OCI-LY3 (cell line): Measurements from ENCODE around the gene FXYD2.

ENCODE experiments used
- H2AFZ ChIP-seq: fragments of 200-600, 300-600 bp; shearing (Covaris generic); 2 replicates; pipeline ENCODE4 v1.6.0; 2014; ENCODE audit warnings: antibody characterized with exemption, low read depth, low read length
- H3K27ac ChIP-seq: fragments of 200-600, 300-600 bp; sonication (generic); 2 replicates; pipeline ENCODE4 v1.5.1; 2014; ENCODE audit warnings: mild to moderate bottlenecking, low read length, moderate library complexity, mixed read lengths
- H3K27me3 ChIP-seq: fragments of 200-600, 300-600 bp; sonication (generic); 2 replicates; pipeline ENCODE4 v1.6.1; 2014; ENCODE audit warnings: low read depth, low read length, mixed read lengths
- H3K36me3 ChIP-seq: fragments of 200-600, 300-600 bp; sonication (generic); replicated peaks from 2 replicates; pipeline ENCODE3; 2014; ENCODE audit warnings: low read depth, low read length, mixed read lengths
- H3K4me1 ChIP-seq: fragments of 300-600, 200-600 bp; sonication (generic); 2 replicates; pipeline ENCODE4 v1.6.1; 2014; ENCODE audit warnings: low read length, mixed read lengths
- H3K4me2 ChIP-seq: fragments of 200-600, 300-600 bp; sonication (generic); 2 replicates; pipeline ENCODE4 v1.6.1; 2014; ENCODE audit warnings: low read length, mixed read lengths
- H3K4me3 ChIP-seq: fragments of 300-600, 200-600 bp; sonication (generic); 2 replicates; pipeline ENCODE4 v1.5.1; 2014; ENCODE audit warnings: antibody characterized with exemption, mild to moderate bottlenecking, low read length, moderate library complexity
- H3K79me2 ChIP-seq: fragments of 300-600, 200-600 bp; shearing (Covaris generic); 2 replicates; pipeline ENCODE4 v1.6.1; 2014; ENCODE audit warnings: mild to moderate bottlenecking, low read length, mixed read lengths
- H3K9ac ChIP-seq: fragments of 300-600, 200-600 bp; shearing (Covaris generic); 2 replicates; pipeline ENCODE4 v1.6.0; 2014; ENCODE audit warnings: mild to moderate bottlenecking, low read length, moderate library complexity
- H3K9me3 ChIP-seq: fragments of 200-600, 300-600 bp; shearing (Covaris generic); 2 replicates; pipeline ENCODE4 v1.6.1; 2014; ENCODE audit warnings: low read length, mixed read lengths; ENCODE audit not compliant: insufficient read depth
- H4K20me1 ChIP-seq: fragments of 200-600, 300-600 bp; sonication (generic); 2 replicates; pipeline ENCODE4 v1.6.1; 2016; ENCODE audit warnings: low read length, mixed read lengths; ENCODE audit not compliant: insufficient read depth
- EZH2phosphoT487 ChIP-seq: fragments of 200-600 bp; shearing (Covaris generic); IDR thresholded peaks from 2 replicates; pipeline ENCODE4 v1.6.1; 2018; ENCODE audit warnings: antibody characterized with exemption, mixed run types, low read depth
- TF ChIP-seq, protein P1 (sequence below): fragments of 200-600, 300-600 bp; sonication (generic); IDR thresholded peaks from 2 replicates; pipeline ENCODE4 v1.5.1; 2014; ENCODE audit warnings: antibody characterized with exemption, low read length, low read depth

Gene FXYD2

GRCh38 chr11:117789241-117789640 is 35.3 kb downstream of the FXYD2 start:
- Histone ChIP-seq H4K20me1 (no peaks in the 10 kb centered on the region), H3K79me2 (no peaks in the 10 kb centered on the region), H3K4me3 (no peak overlapping the region), H3K4me1 (no peaks in the 10 kb centered on the region), H3K4me2 (no peak overlapping the region), H3K27me3 (peaks cover 56% of the 10 kb centered on the region), H2AFZ (no peak overlapping the region), H3K36me3 (no peaks in the 10 kb centered on the region), H3K9me3 (no peaks in the 10 kb centered on the region), H3K27ac (no peak overlapping the region), H3K9ac (no peak overlapping the region)
- TF ChIP-seq EZH2phosphoT487, result no peak
- TF ChIP-seq, protein P1, sequence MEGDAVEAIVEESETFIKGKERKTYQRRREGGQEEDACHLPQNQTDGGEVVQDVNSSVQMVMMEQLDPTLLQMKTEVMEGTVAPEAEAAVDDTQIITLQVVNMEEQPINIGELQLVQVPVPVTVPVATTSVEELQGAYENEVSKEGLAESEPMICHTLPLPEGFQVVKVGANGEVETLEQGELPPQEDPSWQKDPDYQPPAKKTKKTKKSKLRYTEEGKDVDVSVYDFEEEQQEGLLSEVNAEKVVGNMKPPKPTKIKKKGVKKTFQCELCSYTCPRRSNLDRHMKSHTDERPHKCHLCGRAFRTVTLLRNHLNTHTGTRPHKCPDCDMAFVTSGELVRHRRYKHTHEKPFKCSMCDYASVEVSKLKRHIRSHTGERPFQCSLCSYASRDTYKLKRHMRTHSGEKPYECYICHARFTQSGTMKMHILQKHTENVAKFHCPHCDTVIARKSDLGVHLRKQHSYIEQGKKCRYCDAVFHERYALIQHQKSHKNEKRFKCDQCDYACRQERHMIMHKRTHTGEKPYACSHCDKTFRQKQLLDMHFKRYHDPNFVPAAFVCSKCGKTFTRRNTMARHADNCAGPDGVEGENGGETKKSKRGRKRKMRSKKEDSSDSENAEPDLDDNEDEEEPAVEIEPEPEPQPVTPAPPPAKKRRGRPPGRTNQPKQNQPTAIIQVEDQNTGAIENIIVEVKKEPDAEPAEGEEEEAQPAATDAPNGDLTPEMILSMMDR, result no peak

DNA sequence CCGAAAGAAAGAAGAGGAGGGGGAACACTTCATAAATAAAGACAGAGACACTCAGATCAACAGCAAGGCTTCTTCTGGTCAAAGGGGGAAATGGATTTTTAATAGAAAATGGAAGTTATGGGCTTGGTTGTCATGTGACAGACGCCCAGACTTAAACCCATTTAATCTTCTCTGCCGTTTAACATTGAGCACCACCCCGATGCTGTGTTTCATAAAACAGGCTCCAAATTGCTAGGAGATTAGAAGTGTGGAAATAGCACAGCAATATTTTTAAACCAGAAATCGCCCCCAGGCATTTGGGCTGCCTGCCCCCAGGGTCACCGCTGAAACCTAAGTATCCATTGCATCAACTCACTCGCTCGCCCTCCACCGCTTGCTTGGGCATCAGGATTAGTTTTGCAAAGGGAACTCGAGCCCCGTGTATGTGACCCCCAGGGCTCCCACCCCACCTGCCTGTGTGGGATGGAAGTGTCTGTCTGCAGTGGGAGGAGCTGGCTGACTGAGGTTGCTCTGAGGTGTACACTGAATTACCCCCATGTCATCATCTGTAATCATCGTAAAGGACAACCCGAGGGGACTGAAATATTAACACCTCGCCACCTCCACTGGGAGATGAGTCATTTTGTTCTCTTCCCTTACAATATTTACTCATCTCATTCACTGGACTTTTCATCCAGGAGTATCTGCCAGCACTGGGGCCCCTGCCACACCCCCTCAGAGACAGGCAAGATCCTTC is 38.2 kb downstream of the FXYD2 start:
- TF ChIP-seq EZH2phosphoT487, result no peak
- TF ChIP-seq, protein P1, result no peak
- H2AFZ ChIP-seq, result no peak overlapping the region
- no peak overlapping the region for H3K4me3 ChIP-seq
- no peak overlapping the region for H3K9ac ChIP-seq
- H3K27me3 ChIP-seq, result peaks cover 79% of the 10 kb centered on the region
- no peaks in the 10 kb centered on the region for H3K36me3 ChIP-seq
- H3K27ac ChIP-seq, result no peak overlapping the region
- H3K4me2 ChIP-seq, result no peak overlapping the region
- no peaks in the 10 kb centered on the region for H3K79me2 ChIP-seq
- no peaks in the 10 kb centered on the region for H3K9me3 ChIP-seq
- H4K20me1 ChIP-seq, result no peaks in the 10 kb centered on the region
- H3K4me1 ChIP-seq, result no peaks in the 10 kb centered on the region

GRCh38 chr11:117782101-117782500 is 42.4 kb downstream of the FXYD2 start:
- Histone ChIP-seq H3K9me3 (no peaks in the 10 kb centered on the region), H3K79me2 (no peaks in the 10 kb centered on the region), H3K4me1 (no peaks in the 10 kb centered on the region), H4K20me1 (no peaks in the 10 kb centered on the region), H3K27me3 (peaks cover 74% of the 10 kb centered on the region), H3K36me3 (no peaks in the 10 kb centered on the region), H3K9ac (no peak overlapping the region), H3K27ac (no peak overlapping the region), H2AFZ (no peak overlapping the region), H3K4me2 (no peak overlapping the region), H3K4me3 (no peak overlapping the region)
- TF ChIP-seq, protein P1, result no peak
- TF ChIP-seq EZH2phosphoT487, result no peak

- Histone ChIP-seq H3K27ac (no peak overlapping the region), H3K4me2 (no peak overlapping the region), H3K4me1 (no peaks in the 10 kb centered on the region), H3K79me2 (no peaks in the 10 kb centered on the region), H2AFZ (no peak overlapping the region), H3K27me3 (peaks cover 74% of the 10 kb centered on the region), H3K4me3 (no peak overlapping the region), H4K20me1 (no peaks in the 10 kb centered on the region), H3K9ac (no peak overlapping the region), H3K36me3 (no peaks in the 10 kb centered on the region), H3K9me3 (no peaks in the 10 kb centered on the region)
- no peak for TF ChIP-seq EZH2phosphoT487
- TF ChIP-seq, protein P1, result no peak
Observed at GRCh38 chr11:117781627-117782026, 42.9 kb downstream of the FXYD2 start.
